ENCODE measurements around the gene MDFIC2.
A peak's percentile ranks its signal among the peaks of the same experiment; 100 is the strongest.

DNA sequence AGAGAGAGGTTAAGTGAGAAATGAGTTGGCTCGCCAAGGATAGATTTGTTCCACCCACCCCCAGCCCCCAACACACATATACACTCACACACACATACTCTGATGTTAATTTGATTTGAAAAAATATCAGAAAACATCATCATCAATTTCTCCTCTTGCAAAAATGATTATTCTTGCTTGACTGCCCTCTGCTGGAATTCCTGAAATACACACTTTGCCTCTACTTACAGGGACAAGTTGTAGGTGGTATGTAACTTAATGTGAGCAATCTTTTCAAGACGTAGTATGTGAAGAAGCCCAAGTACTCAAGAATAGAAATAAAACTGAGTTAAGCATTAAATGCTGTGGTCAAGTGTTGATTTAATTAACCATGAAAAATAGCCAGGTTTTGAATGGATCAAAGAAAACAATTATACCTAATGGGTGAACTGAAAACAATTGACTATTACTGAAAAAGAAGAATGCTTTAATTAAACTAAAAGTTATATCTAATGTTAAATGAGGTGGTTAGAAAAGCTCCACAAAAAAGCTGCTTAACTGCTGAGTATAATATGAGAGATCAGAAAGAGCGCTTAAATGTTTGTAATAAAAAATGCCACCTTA is 46.6 kb upstream of the MDFIC2 start:
- TF ChIP-seq CTCF (IDR thresholded peaks at IDR 0.05), result peak; percentile 25 to 87 (median 63)
- TF ChIP-seq POLR2A (IDR thresholded peaks at IDR 0.05), result no peak
